ENCODE results near the gene PSMB9. TPM values are rescaled to one million over a fixed set of nuclear protein-coding genes. Genes with fewer than 3 reads are reported as not detected.
A peak's percentile ranks its signal among the peaks of the same experiment; 100 is the strongest.

PSMB9 gene
- polyA plus RNA-seq, 3 donors from 2014 or later: 694 to 1,190 (median 822) TPM

- peaks cover 7 to 45% of the 10 kb centered on the region in 2 donors for H3K4me1 Mint-ChIP-seq
- H3K9me3 Mint-ChIP-seq: no peaks in the 10 kb centered on the region
- no peak overlapping the region for H3K4me3 Mint-ChIP-seq
- DNase-seq: no peak
- peaks cover 0 to 1% (median 0%) of the 10 kb centered on the region in 3 donors for H3K27me3 Mint-ChIP-seq (ENCODE audit: low read depth in 3 of 3)
- peak overlapping the region in 2 of 6 donors; percentile 30 to 71 for H3K27ac Mint-ChIP-seq
- peaks cover 18 to 62% (median 43%) of the 10 kb centered on the region in 3 donors for H3K36me3 Mint-ChIP-seq
Observed at GRCh38 chr6:32830017-32830416, 24.0 kb upstream of the PSMB9 start.

GRCh38 chr6:32830936-32831335 lies 23.1 kb upstream of the PSMB9 start:
- H3K4me3 Mint-ChIP-seq: no peak overlapping the region
- H3K4me1 Mint-ChIP-seq: peaks cover 15 to 54% of the 10 kb centered on the region in 2 donors
- peak overlapping the region in 1 of 6 donors; percentile 5 for H3K27ac Mint-ChIP-seq
- peaks cover 0 to 1% (median 0%) of the 10 kb centered on the region in 3 donors for H3K27me3 Mint-ChIP-seq (ENCODE audit: low read depth in 3 of 3)
- no peaks in the 10 kb centered on the region for H3K9me3 Mint-ChIP-seq
- no peak for DNase-seq
- peaks cover 20 to 68% (median 50%) of the 10 kb centered on the region in 3 donors for H3K36me3 Mint-ChIP-seq

GRCh38 chr6:32832535-32832934 lies 21.5 kb upstream of the PSMB9 start:
- H3K4me1 Mint-ChIP-seq: peaks cover 31 to 70% of the 10 kb centered on the region in 2 donors
- peaks cover 20 to 73% (median 56%) of the 10 kb centered on the region in 3 donors for H3K36me3 Mint-ChIP-seq

GRCh38 chr6:32833664-32834063 lies 20.3 kb upstream of the PSMB9 start:
- Mint-ChIP-seq H3K4me1 (peaks cover 39 to 76% of the 10 kb centered on the region in 2 donors), H3K4me3 (no peak overlapping the region), H3K9me3 (no peaks in the 10 kb centered on the region), H3K27me3 (ENCODE audit: low read depth in 3 of 3) (peaks cover 0 to 4% (median 2%) of the 10 kb centered on the region in 3 donors), H3K27ac (peak overlapping the region in 4 of 6 donors; percentile 5 to 81 (median 52)), H3K36me3 (peaks cover 14 to 67% (median 51%) of the 10 kb centered on the region in 3 donors)
- no peak for DNase-seq

More at GRCh38 chr6:32832535-32832934, 21.5 kb upstream of the PSMB9 start:
- H3K27me3 Mint-ChIP-seq (ENCODE audit: low read depth in 3 of 3): peaks cover 0 to 2% (median 0%) of the 10 kb centered on the region in 3 donors
- H3K27ac Mint-ChIP-seq: peak overlapping the region in 3 of 6 donors; percentile 32 to 65 (median 47)
- no peaks in the 10 kb centered on the region for H3K9me3 Mint-ChIP-seq
- H3K4me3 Mint-ChIP-seq: no peak overlapping the region
- DNase-seq: no peak

- Mint-ChIP-seq H3K9me3 (no peaks in the 10 kb centered on the region), H3K36me3 (peaks cover 14 to 65% (median 56%) of the 10 kb centered on the region in 3 donors), H3K27me3 (ENCODE audit: low read depth in 3 of 3) (peaks cover 0 to 11% (median 3%) of the 10 kb centered on the region in 3 donors), H3K4me3 (peak overlapping the region in 1 of 5 donors; percentile 18), H3K27ac (peak overlapping the region; percentile 8 to 57 (median 41)), H3K4me1 (peaks cover 55 to 93% of the 10 kb centered on the region in 2 donors)
- no peak for DNase-seq
Observed at GRCh38 chr6:32835167-32835893, 18.7 kb upstream of the PSMB9 start.

- Mint-ChIP-seq H3K9me3 (no peaks in the 10 kb centered on the region), H3K4me3 (peak overlapping the region; percentile 78 to 92 (median 92)), H3K4me1 (peaks cover 68 to 95% of the 10 kb centered on the region in 2 donors), H3K36me3 (peaks cover 19 to 65% (median 55%) of the 10 kb centered on the region in 3 donors), H3K27me3 (ENCODE audit: low read depth in 3 of 3) (peaks cover 3 to 11% (median 4%) of the 10 kb centered on the region in 3 donors), H3K27ac (peak overlapping the region; percentile 84 to 100 (median 94))
- no peak for DNase-seq
Observed at GRCh38 chr6:32836873-32837272, 17.1 kb upstream of the PSMB9 start.

GRCh38 chr6:32837651-32838113 lies 16.3 kb upstream of the PSMB9 start:
- peak overlapping the region; percentile 84 to 100 (median 94) for H3K27ac Mint-ChIP-seq
- peak overlapping the region; percentile 78 to 92 (median 92) for H3K4me3 Mint-ChIP-seq
- no peaks in the 10 kb centered on the region for H3K9me3 Mint-ChIP-seq
- peaks cover 76 to 95% of the 10 kb centered on the region in 2 donors for H3K4me1 Mint-ChIP-seq
- H3K36me3 Mint-ChIP-seq: peaks cover 25 to 64% (median 60%) of the 10 kb centered on the region in 3 donors
- peaks cover 3 to 13% (median 4%) of the 10 kb centered on the region in 3 donors for H3K27me3 Mint-ChIP-seq (ENCODE audit: low read depth in 3 of 3)
- DNase-seq: no peak

GRCh38 chr6:32838114-32838958 lies 15.7 kb upstream of the PSMB9 start, which contains the start of gene TAP2:
TSS of gene TAP2 (minus strand) at chr6:32838739. CDS start at chr6:32838233, 506 bp downstream.
- DNase-seq: peak; percentile 96 to 97 (median 97)
- Mint-ChIP-seq H3K27ac (peak within 1 kb of the TSS; percentile 84 to 100 (median 94)), H3K9me3 (no peaks in the 10 kb centered on the region), H3K4me1 (peaks cover 80 to 95% of the 10 kb centered on the region in 2 donors), H3K36me3 (peaks cover 25 to 57% (median 53%) of the 10 kb centered on the region in 3 donors), H3K27me3 (ENCODE audit: low read depth in 3 of 3) (peaks cover 3 to 13% (median 5%) of the 10 kb centered on the region in 3 donors), H3K4me3 (peak within 1 kb of the TSS; percentile 78 to 92 (median 92))

GRCh38 chr6:32839356-32839755 lies 14.6 kb upstream of the PSMB9 start:
- H3K36me3 Mint-ChIP-seq: peaks cover 22 to 53% (median 44%) of the 10 kb centered on the region in 3 donors
- H3K9me3 Mint-ChIP-seq: no peaks in the 10 kb centered on the region
- H3K4me1 Mint-ChIP-seq: peaks cover 77 to 92% of the 10 kb centered on the region in 2 donors
- H3K27ac Mint-ChIP-seq: peak overlapping the region; percentile 84 to 100 (median 94)
- peaks cover 10 to 19% (median 15%) of the 10 kb centered on the region in 3 donors for H3K27me3 Mint-ChIP-seq (ENCODE audit: low read depth in 3 of 3)
- DNase-seq: no peak
- no peak overlapping the region for H3K4me3 Mint-ChIP-seq

GRCh38 chr6:32840604-32841246 lies 13.3 kb upstream of the PSMB9 start:
- Mint-ChIP-seq H3K4me1 (peaks cover 81 to 90% of the 10 kb centered on the region in 2 donors), H3K4me3 (peak overlapping the region; percentile 16 to 96 (median 30)), H3K9me3 (no peaks in the 10 kb centered on the region), H3K27ac (peak overlapping the region; percentile 93 to 100 (median 99)), H3K36me3 (peaks cover 26 to 56% (median 47%) of the 10 kb centered on the region in 3 donors), H3K27me3 (ENCODE audit: low read depth in 3 of 3) (peaks cover 14 to 25% (median 21%) of the 10 kb centered on the region in 3 donors)
- DNase-seq: no peak

GRCh38 chr6:32842021-32842650 lies 11.9 kb upstream of the PSMB9 start:
- peaks cover 24 to 61% (median 45%) of the 10 kb centered on the region in 3 donors for H3K36me3 Mint-ChIP-seq
- peak overlapping the region; percentile 87 to 100 (median 100) for H3K27ac Mint-ChIP-seq
- peak overlapping the region; percentile 93 to 100 (median 96) for H3K4me3 Mint-ChIP-seq
- no peaks in the 10 kb centered on the region for H3K9me3 Mint-ChIP-seq
- H3K4me1 Mint-ChIP-seq: peaks cover 82 to 90% of the 10 kb centered on the region in 2 donors
- no peak for DNase-seq
- H3K27me3 Mint-ChIP-seq (ENCODE audit: low read depth in 3 of 3): peaks cover 14 to 25% (median 21%) of the 10 kb centered on the region in 3 donors

GRCh38 chr6:32842690-32843089 lies 11.3 kb upstream of the PSMB9 start:
- H3K4me1 Mint-ChIP-seq: peaks cover 82 to 90% of the 10 kb centered on the region in 2 donors
- H3K27me3 Mint-ChIP-seq (ENCODE audit: low read depth in 3 of 3): peaks cover 14 to 24% (median 21%) of the 10 kb centered on the region in 3 donors
- H3K9me3 Mint-ChIP-seq: no peaks in the 10 kb centered on the region
- peaks cover 29 to 64% (median 50%) of the 10 kb centered on the region in 3 donors for H3K36me3 Mint-ChIP-seq
- peak overlapping the region; percentile 93 to 100 (median 96) for H3K4me3 Mint-ChIP-seq
- peak overlapping the region; percentile 99 to 100 (median 100) for H3K27ac Mint-ChIP-seq
- DNase-seq: no peak

Measured in immature natural killer cell (primary cell).